GM12878 (cell line): ENCODE data around the gene PRKN. TPM values are rescaled to one million over a fixed set of nuclear protein-coding genes. Genes with fewer than 3 reads are reported as not detected.

Source experiments
- ATAC-seq: fragments of 200-7000 bp; cut with Tn5 transposase; 3 replicates; pipeline ENCODE4 v1.9.1; 2020; ENCODE audit warnings: mild to moderate bottlenecking, moderate library complexity
- BruUV-seq: library from RNA; stranded (reverse); fragments of 400-500 nt; replicated peaks from 2 replicates; lab custom pipeline; 2021; lab: Mats Ljungman, UMichigan
- CTCF ChIA-PET: fragments of 300-600 bp; sonication (Branson Sonifier 250); formaldehyde crosslinking; extraction: SDS; loops from one replicate; lab custom pipeline; 2021; ENCODE audit warnings: inconsistent platforms; lab: Yijun Ruan, JAX
- POLR2A ChIA-PET: fragments of 350-600 bp; formaldehyde crosslinking; extraction: SDS; loops from one replicate; lab custom pipeline; 2021; ENCODE audit warnings: inconsistent platforms; lab: Charles Lee
- RAD21 ChIA-PET: fragments of 300-600 bp; sonication (Branson Sonifier 250); formaldehyde crosslinking; loops from one replicate; lab custom pipeline; 2023; ENCODE audit warnings: antibody characterized with exemption; ENCODE audit not compliant: unreplicated experiment; lab: Charles Lee
- SMC1A ChIA-PET: fragments of 300-600 bp; sonication (Branson Sonifier 250); formaldehyde crosslinking; loops from one replicate; lab custom pipeline; 2023; ENCODE audit not compliant: unreplicated experiment, uncharacterized antibody; lab: Charles Lee
- DNase-seq: peaks from one replicate; pipeline ENCODE4 v3.0.0-alpha.2; 2011; ENCODE audit warnings: low read depth, low spot score
- FAIRE-seq: peaks from 3 replicates; lab custom pipeline; 2011; peaks lifted over from hg19 to GRCh38; lab: Jason Lieb, UNC
- H2AFZ ChIP-seq: 2 replicates; pipeline ENCODE4 v1.6.0; 2011; ENCODE audit warnings: low read depth, low read length, control low read depth; ENCODE audit not compliant: control insufficient read depth
- H3K27ac ChIP-seq: 2 replicates; pipeline ENCODE4 v1.5.1; 2011; ENCODE audit warnings: control low read depth; ENCODE audit not compliant: control insufficient read depth, insufficient read depth
- H3K27me3 ChIP-seq, 2 experiments: replicated peaks in 1 of 2; 2 replicates each; pipeline versions ENCODE4 v1.6.0 to v1.6.1; 2011; ENCODE audit warnings: low read length in 1 of 2; ENCODE audit not compliant: control insufficient read depth in 2 of 2, insufficient read depth in 2 of 2
- H3K36me3 ChIP-seq, 2 experiments: 2 replicates each; pipeline ENCODE4 v1.5.1; 2011; ENCODE audit warnings: low read length in 1 of 2; ENCODE audit not compliant: control insufficient read depth in 2 of 2, insufficient read depth in 2 of 2
- H3K4me1 ChIP-seq: 2 replicates; pipeline ENCODE4 v1.6.1; 2011; ENCODE audit warnings: mild to moderate bottlenecking, low read length, moderate library complexity, mixed read lengths; ENCODE audit not compliant: control insufficient read depth, insufficient read depth
- H3K4me2 ChIP-seq: 2 replicates; pipeline ENCODE4 v1.6.0; 2011; ENCODE audit warnings: control low read depth; ENCODE audit not compliant: control insufficient read depth, insufficient read depth
- H3K4me3 ChIP-seq: fragments of 200-600 bp; sonication (generic); 2 replicates; pipeline ENCODE4 v1.5.1; 2016
- H3K79me2 ChIP-seq: 2 replicates; pipeline ENCODE4 v1.6.0; 2011; ENCODE audit warnings: low read length; ENCODE audit not compliant: control insufficient read depth, insufficient read depth
- H3K9ac ChIP-seq: 2 replicates; pipeline ENCODE4 v1.8.0; 2011; ENCODE audit warnings: low read length, control low read depth, mixed read lengths; ENCODE audit not compliant: control insufficient read depth, insufficient read depth
- H3K9me3 ChIP-seq: replicated peaks from 3 replicates; pipeline ENCODE4 v1.5.1; 2011; ENCODE audit warnings: mild to moderate bottlenecking, low read length; ENCODE audit not compliant: control insufficient read depth, insufficient read depth
- H4K20me1 ChIP-seq: 2 replicates; pipeline ENCODE4 v1.6.0; 2011; ENCODE audit not compliant: control insufficient read depth, insufficient read depth
- ASH2L ChIP-seq: fragments of 300-600, 200-600 bp; sonication (generic); IDR thresholded peaks from 2 replicates; pipeline ENCODE4 v1.6.1; 2017; ENCODE audit warnings: low read depth, mild to moderate bottlenecking, borderline replicate concordance
- CHD4 ChIP-seq: fragments of 200-600 bp; sonication (generic); IDR thresholded peaks from 2 replicates; pipeline ENCODE4 v1.6.1; 2016; ENCODE audit warnings: mild to moderate bottlenecking
- HDAC6 ChIP-seq: fragments of 200-600 bp; sonication (generic); IDR thresholded peaks from one replicate; pipeline ENCODE4 v1.8.0; 2017; ENCODE audit warnings: antibody characterized with exemption; ENCODE audit not compliant: unreplicated experiment
- KLF5 ChIP-seq: fragments of 450-650 bp; IDR thresholded peaks from 2 replicates; pipeline ENCODE4 v1.6.1; 2014; ENCODE audit warnings: mild to moderate bottlenecking; ENCODE audit not compliant: partially characterized antibody
- NR2F1 ChIP-seq: fragments of 450-650 bp; conservative IDR thresholded peaks from 2 replicates; pipeline ENCODE4 v1.6.1; 2017; ENCODE audit warnings: mild to moderate bottlenecking
- NRF1 ChIP-seq: conservative IDR thresholded peaks from 2 replicates; pipeline ENCODE4 v1.6.1; 2011; ENCODE audit warnings: mild to moderate bottlenecking, low read depth, low read length, improper control_type of control experiment
- RAD21 ChIP-seq: IDR thresholded peaks from 2 replicates; pipeline ENCODE4 v1.6.1; 2011; ENCODE audit warnings: mild to moderate bottlenecking, low read depth, low read length, moderate library complexity; ENCODE audit not compliant: insufficient read depth
- WGBS: methylation state at CpG from one replicate; pipeline ENCODE4 v1.1.6; 2016; ENCODE audit warnings: low lambda C conversion rate; ENCODE audit not compliant: insufficient replicate concordance, insufficient coverage; ENCODE audit errors: missing lambda C conversion rate; 5-methylcytosine and 5-hydroxymethylcytosine counted together
- in situ Hi-C: fragments of 300-500 bp; cut with MboI; formaldehyde crosslinking; loops from 9 replicates; pipeline ENCODE4 v1.14.3; 2018; ENCODE audit warnings: mixed read lengths
- intact Hi-C: fragments of 100-400 bp; cut with micrococcal nuclease; formaldehyde crosslinking; loops from one replicate; pipeline ENCODE4 v1.14.2; 2022; ENCODE audit not compliant: unreplicated experiment
- polyA plus RNA-seq, 11 experiments: library from polyadenylated mRNA; depleted of rRNA in 4 of 11; unstranded in 6 of 11; stranded (reverse) in 5 of 11; fragments of >200 nt; fragmentation: Nextera tagmentation in 4 of 11; fragmentation: Illumina TruSeq in 1 of 11; extraction: Ambion mirVana in 4 of 11; extraction: Trizol in 1 of 11; gene quantifications; 1 replicate in 1 of 11; 2 replicates in 10 of 11; pipeline versions ENCODE4 v1.2.1 to v1.2.3, GENCODE V29; 2011 to 2016; ENCODE audit warnings: inconsistent platforms in 2 of 11, missing spikeins in 2 of 11, low read depth in 1 of 11
- total RNA-seq, 4 experiments: library from RNA; depleted of rRNA in 3 of 4; stranded (reverse); fragments of >200 nt in 3 of 4; fragmentation: Illumina TruSeq in 1 of 4; extraction: Trizol in 1 of 4; gene quantifications; 2 replicates each; pipeline versions ENCODE4 v1.2.1 to v1.2.3, GENCODE V29; 2013 to 2021
- TF ChIP-seq, protein P1 (sequence below): fragments of 450-650 bp; IDR thresholded peaks from 2 replicates; pipeline ENCODE4 v1.6.1; 2017; ENCODE audit warnings: low read depth, mild to moderate bottlenecking, moderate library complexity
- TF ChIP-seq, protein P2 (sequence below): fragments of 150-350 bp; IDR thresholded peaks from 2 replicates; pipeline ENCODE4 v1.6.1; 2014; ENCODE audit warnings: mild to moderate bottlenecking, low read depth, low read length
- TF ChIP-seq, protein P3 (sequence below): fragments of 450-650 bp; formaldehyde crosslinking; IDR thresholded peaks from 2 replicates; pipeline ENCODE4 v1.5.0; 2022; ENCODE audit warnings: mild to moderate bottlenecking, missing genetic modification characterization

Gene PRKN
- total and polyA plus RNA-seq, 10 of the 15 experiments (the other 5 are each of a cell fraction or from before 2014, with no cell fraction given), result 0.06 to 0.09 TPM; not detected in 8

DNA sequence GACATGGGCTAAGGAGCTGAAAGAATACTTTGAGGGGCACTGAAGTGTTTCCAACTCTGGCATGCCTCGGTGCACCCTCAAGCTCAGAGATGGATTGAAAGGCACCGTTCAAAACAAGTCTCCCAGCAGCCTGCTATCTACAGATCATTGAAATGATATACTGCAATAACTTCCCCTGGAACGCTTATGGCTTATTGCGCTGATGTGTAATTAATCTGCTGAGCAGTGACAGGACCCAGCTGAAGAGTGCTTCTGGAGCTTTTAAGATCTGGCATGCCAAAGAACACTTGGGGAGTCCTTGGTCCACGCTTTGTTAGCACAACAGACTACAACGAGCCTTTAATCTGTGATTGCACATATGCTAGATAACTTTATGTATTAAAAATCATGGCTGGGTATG, 708.2 kb downstream of the PRKN start:
- Histone ChIP-seq H2AFZ (no peak overlapping the region), H3K27ac (no peak overlapping the region), H3K4me3 (no peak overlapping the region), H4K20me1 (no peaks in the 10 kb centered on the region), H3K36me3 (no peaks in the 10 kb centered on the region), H3K9ac (no peak overlapping the region), H3K4me1 (no peaks in the 10 kb centered on the region), H3K4me2 (no peak overlapping the region), H3K9me3 (no peaks in the 10 kb centered on the region), H3K27me3 (no peaks in the 10 kb centered on the region), H3K79me2 (no peaks in the 10 kb centered on the region)
- WGBS, result 19% methylated on average over 6 of the region's 6 CpGs
- ChIA-PET RAD21 (no interaction called here), SMC1A (no interaction called here), CTCF (no interaction called here), POLR2A (no interaction called here)
- no TSS peak for BruUV-seq
- DNase-seq (no peak), FAIRE-seq (no peak), ATAC-seq (no peak)
- in situ Hi-C loops, result no loop called here
- intact Hi-C loops, result no loop called here
- TF ChIP-seq HDAC6 (no peak), NRF1 (no peak), NR2F1 (no peak), KLF5 (no peak), CHD4 (no peak), ASH2L (no peak), RAD21 (no peak)
- TF ChIP-seq, protein P1, sequence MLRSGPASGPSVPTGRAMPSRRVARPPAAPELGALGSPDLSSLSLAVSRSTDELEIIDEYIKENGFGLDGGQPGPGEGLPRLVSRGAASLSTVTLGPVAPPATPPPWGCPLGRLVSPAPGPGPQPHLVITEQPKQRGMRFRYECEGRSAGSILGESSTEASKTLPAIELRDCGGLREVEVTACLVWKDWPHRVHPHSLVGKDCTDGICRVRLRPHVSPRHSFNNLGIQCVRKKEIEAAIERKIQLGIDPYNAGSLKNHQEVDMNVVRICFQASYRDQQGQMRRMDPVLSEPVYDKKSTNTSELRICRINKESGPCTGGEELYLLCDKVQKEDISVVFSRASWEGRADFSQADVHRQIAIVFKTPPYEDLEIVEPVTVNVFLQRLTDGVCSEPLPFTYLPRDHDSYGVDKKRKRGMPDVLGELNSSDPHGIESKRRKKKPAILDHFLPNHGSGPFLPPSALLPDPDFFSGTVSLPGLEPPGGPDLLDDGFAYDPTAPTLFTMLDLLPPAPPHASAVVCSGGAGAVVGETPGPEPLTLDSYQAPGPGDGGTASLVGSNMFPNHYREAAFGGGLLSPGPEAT, result no peak
- TF ChIP-seq, protein P2, sequence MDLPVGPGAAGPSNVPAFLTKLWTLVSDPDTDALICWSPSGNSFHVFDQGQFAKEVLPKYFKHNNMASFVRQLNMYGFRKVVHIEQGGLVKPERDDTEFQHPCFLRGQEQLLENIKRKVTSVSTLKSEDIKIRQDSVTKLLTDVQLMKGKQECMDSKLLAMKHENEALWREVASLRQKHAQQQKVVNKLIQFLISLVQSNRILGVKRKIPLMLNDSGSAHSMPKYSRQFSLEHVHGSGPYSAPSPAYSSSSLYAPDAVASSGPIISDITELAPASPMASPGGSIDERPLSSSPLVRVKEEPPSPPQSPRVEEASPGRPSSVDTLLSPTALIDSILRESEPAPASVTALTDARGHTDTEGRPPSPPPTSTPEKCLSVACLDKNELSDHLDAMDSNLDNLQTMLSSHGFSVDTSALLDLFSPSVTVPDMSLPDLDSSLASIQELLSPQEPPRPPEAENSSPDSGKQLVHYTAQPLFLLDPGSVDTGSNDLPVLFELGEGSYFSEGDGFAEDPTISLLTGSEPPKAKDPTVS, result no peak
- TF ChIP-seq, protein P3, sequence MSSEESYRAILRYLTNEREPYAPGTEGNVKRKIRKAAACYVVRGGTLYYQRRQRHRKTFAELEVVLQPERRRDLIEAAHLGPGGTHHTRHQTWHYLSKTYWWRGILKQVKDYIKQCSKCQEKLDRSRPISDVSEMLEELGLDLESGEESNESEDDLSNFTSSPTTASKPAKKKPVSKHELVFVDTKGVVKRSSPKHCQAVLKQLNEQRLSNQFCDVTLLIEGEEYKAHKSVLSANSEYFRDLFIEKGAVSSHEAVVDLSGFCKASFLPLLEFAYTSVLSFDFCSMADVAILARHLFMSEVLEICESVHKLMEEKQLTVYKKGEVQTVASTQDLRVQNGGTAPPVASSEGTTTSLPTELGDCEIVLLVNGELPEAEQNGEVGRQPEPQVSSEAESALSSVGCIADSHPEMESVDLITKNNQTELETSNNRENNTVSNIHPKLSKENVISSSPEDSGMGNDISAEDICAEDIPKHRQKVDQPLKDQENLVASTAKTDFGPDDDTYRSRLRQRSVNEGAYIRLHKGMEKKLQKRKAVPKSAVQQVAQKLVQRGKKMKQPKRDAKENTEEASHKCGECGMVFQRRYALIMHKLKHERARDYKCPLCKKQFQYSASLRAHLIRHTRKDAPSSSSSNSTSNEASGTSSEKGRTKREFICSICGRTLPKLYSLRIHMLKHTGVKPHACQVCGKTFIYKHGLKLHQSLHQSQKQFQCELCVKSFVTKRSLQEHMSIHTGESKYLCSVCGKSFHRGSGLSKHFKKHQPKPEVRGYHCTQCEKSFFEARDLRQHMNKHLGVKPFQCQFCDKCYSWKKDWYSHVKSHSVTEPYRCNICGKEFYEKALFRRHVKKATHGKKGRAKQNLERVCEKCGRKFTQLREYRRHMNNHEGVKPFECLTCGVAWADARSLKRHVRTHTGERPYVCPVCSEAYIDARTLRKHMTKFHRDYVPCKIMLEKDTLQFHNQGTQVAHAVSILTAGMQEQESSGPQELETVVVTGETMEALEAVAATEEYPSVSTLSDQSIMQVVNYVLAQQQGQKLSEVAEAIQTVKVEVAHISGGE (CRISPR knock-in tag), result no peak
